Ecto neural progenitor cell (in vitro differentiated cells): ENCODE measurements around the gene AMOTL1.
"Not testable (repeated sequence)": the region's sequence is repeated elsewhere in the genome, so short reads cannot be mapped to it uniquely, and the experiment has no call there.

Experiments used
- DNase-seq: peaks from one replicate; pipeline ENCODE4 v3.0.0-alpha.2; 2018; ENCODE audit warnings: low spot score

The AMOTL1 gene

GRCh38 chr11:94883878-94884277 is 115.7 kb downstream of the AMOTL1 start:
- DNase-seq = no peak

GRCh38 chr11:94884376-94884775 is 116.2 kb downstream of the AMOTL1 start:
- DNase-seq = no peak

GRCh38 chr11:94885133-94885532 is 117.0 kb downstream of the AMOTL1 start:
- no peak for DNase-seq

DNA sequence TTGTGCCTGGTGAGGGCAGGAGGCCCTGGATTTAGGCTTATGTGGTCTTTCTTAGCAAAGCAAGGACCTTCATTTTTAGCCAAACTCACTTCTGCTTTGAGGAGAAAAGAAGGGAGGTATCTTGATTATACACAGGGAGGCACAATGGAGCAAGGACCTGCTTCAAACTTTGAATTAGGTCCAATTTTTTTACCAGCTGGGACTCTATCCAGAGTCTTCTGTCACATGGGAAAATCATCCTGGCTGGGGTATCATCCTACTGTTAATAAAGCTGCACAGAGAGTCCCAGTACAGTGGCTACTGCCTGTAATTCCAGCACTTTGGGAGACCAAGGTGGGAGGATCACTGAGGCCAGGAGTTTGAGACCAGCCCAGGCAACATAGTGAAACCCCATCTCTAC is 117.4 kb downstream of the AMOTL1 start:
- no peak for DNase-seq

DNA sequence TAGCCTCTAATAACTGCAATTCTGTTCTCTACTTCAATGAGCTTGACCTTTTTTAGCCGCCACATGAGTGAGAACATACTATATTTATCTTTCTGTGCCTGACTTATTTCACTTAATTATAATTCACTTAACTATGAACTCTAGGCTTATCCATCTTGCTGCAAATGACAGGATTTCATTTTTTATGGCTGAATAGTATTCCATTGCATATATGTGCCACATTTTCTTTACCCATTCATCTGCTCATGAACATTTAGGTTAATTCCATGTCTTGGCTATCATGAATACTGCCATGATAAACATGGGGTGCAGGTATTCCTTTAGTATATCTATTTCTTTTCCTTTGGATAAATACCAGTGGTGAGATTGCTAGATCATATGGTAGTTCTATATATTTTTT is 120.0 kb downstream of the AMOTL1 start:
- DNase-seq = no peak

DNA sequence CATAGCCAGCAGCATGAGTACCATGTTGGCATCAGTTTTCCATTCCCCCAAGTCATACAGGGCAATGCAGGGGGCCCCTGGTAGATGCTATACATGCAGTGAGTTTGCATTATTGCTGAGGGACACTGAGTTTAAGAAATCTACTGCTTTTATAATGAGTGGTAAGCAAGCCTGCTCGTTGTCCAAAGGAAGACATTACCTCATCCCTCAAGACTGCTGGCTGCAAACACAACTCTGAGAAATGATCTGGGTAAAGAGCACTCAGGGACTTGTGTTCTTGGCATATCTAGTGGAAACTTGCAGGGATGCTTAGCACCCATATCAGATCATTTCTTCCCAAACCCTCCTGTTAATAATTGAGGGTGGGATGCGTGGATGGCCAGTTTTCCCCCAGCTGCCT is 127.3 kb downstream of the AMOTL1 start:
- no peak for DNase-seq

- DNase-seq = no peak
Measured at GRCh38 chr11:94895971-94896370, 127.8 kb downstream of the AMOTL1 start.

- no peak for DNase-seq
Measured at GRCh38 chr11:94897330-94897768, 129.2 kb downstream of the AMOTL1 start.

DNA sequence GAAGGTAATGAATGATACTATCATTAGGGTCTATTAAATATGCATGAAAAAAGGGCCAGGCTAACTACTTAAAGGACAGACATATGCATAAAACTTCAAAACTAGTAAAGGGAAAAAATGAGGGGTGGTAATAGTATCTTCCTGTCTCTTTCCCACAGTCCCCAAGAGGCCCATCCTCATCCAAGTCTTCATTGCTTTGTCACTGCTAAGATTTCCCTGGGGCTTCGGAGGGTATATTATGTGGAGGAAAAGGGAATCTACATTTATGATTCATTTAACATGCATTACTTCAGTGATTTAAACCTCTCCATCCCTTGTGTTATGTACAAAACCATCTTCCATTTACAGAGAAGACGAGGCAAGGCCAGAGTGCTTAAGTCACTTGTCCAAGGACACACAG is 139.1 kb downstream of the AMOTL1 start:
- DNase-seq = no peak

DNA sequence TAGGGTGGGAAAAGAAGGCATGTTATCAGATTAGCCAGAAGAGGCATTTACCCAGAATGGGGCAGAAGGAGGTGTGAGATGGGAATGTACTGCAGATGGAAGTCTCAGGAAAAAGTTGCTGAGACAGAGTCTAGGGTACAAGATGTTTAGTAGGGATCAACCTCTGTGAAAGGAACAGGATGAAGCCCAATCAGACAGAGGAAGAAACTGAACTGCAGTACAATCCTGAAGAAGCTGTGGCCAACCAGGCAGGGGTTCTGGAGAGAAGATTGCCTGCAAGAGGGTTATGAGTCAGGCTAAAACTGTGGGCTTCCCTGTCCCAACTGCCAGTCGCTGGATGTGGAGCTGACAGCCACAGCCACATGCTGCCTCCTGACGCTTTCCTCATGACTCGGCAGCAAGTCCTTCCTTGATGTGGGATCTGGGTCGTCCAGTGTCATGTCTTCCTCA is 141.2 kb downstream of the AMOTL1 start:
- no peak for DNase-seq

DNA sequence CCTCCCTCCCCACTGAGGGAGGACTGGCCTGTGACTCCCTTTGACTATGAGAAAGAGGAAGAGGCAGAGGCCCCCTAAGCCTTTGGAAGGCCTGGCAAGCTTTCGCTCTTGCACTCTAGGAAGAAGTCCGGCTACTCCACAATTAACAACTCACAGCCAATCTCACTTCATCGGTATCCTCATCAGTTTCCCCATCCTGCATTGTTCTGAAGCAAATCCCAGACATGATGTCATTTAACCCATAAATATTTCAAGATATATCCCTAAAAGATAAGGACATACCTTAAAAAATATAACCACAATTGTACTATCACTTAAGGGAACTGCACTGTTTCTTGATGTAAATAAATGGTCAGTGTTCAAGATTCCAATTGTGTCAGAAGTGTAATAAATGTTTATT is 142.1 kb downstream of the AMOTL1 start:
- no peak for DNase-seq

GRCh38 chr11:94910779-94911178 is 142.6 kb downstream of the AMOTL1 start:
- no peak for DNase-seq

GRCh38 chr11:94912806-94913205 is 144.7 kb downstream of the AMOTL1 start:
- DNase-seq = no peak

DNA sequence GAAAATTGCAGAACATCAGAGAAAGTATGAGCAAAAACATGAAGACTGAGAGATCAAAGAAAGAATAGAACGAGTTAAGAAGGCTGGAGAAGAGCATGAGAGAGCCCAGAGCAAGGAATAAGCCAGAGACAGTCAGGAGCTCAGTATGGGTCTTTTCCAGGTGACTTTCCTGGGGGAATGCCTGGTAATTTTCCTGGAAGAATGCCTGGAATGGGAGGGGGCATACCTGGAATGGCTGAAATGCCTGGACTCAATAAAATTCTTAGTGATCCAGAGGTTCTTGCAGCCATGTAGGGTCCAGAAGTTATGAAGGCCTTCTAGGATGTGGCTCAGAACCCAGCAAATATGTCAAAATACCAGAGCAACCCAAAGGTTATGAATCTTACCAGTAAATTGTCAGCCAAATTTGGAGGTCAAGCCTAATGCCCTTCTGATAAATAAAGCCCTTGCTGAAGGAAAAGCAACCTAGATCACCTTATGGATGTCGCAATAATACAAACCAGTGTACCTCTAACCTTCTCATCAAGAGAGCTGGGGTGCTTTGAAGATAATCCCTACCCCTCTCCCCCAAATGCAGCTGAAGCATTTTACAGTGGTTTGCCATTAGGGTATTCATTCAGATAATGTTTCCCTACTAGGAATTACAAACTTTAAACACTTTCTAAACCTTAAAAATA is 145.7 kb downstream of the AMOTL1 start:
- DNase-seq = not testable (repeated sequence)

- no peak for DNase-seq
Measured at GRCh38 chr11:94920311-94920710, 152.2 kb downstream of the AMOTL1 start.

DNA sequence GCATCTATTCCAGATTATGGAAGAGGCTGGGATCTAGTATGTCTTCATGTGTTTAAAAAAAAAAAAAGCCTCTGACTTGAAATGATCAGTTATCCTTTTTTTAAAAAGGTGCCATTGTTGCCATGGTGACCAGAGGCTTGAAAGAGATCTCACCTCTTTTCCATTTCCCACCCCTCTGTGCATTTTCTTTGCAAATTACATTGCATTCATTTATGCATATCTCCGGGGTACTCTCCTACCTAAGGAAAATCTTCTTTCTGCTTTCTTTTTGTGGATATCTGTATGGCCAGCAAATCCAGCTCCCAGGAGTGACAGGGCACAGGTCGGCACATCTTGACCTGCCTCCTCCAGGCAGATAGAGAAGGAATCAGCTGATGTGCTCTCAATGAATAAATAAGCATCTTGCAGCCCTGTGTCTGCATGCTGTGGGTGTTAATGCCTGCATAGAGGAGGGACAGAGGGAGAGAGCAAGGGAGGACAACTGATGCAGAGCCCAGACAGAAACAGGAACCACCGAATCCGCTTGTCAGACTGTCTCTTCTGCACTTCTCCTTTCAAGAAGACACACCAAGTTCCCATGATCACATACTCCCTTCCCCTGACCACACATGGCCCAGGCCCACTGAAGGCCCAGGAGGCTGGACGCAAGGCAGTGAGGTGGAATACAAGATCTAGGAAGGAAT is 154.3 kb downstream of the AMOTL1 start:
- no peak for DNase-seq

DNA sequence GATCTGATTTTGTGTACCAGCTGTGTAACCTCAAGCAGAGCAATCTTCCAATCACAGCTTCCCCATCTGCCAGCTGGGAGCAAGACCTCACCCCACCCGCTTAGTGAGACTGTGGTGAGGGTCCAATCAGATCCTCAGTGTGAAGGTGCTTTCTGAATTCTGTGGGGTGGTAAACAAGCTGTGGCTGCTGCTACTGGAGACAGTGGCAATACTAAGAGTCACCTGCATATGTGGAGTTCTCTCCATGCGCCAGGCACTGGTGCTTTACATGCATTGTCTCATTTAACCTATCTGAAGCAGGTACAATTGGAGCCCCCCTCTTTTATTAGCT is 154.8 kb downstream of the AMOTL1 start:
- no peak for DNase-seq

GRCh38 chr11:94924171-94924572 is 156.0 kb downstream of the AMOTL1 start:
- no peak for DNase-seq

DNA sequence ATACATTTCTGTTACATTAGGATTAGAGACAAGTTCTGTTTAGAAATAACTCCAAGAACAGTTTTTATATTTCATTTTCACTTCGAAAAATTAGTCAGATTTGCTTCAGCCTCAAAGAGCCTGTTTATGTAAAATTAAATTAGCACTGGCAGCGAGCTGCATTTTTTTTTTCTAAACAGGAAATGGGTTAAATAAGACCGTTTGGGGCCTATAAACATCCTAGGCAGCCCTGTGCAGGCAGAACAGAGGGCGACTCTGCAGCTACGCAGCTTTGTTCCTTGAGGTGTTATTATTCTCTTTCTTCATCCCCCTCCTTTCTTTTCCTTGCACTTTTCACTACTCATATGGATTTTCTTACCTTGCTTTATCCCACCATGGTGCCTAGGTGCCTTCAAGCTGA is 156.5 kb downstream of the AMOTL1 start:
- DNase-seq = no peak

GRCh38 chr11:94925422-94926270 is 157.5 kb downstream of the AMOTL1 start:
- DNase-seq = no peak

DNA sequence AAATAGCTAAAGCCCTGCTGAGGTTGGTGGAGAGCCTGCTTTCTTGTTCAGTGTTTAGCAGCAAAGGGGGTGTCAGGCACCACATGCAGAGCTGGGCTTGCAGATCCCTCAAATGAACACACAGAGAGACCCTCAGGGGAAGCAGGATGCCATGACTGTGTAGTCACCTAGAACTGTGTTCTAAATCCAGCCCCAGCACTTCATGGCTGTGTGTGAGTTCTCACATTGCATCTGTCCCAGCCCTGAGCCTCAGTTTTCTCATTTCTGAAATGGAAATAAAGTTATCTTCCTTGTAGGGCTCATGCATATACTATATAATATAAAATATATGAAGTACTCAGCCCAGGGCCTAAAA is 158.1 kb downstream of the AMOTL1 start:
- DNase-seq = no peak
